VCaP (cell line): Measurements from ENCODE around the gene CDK6.

ENCODE experiments used
- H3K27ac ChIP-seq: fragments of 450-650 bp; 2 replicates; pipeline ENCODE4 v1.5.1; 2017
- CTCF ChIP-seq: fragments of 450-650 bp; conservative IDR thresholded peaks from 2 replicates; pipeline ENCODE4 v1.5.1; 2017; ENCODE audit warnings: mild to moderate bottlenecking, moderate library complexity

CDK6 gene

GRCh38 chr7:92603089-92603445, 233.3 kb downstream of the CDK6 start:
- H3K27ac ChIP-seq: no peak overlapping the region
- no peak for TF ChIP-seq CTCF

GRCh38 chr7:92602352-92603088, 233.9 kb downstream of the CDK6 start:
- no peak overlapping the region for H3K27ac ChIP-seq
- no peak for TF ChIP-seq CTCF

- no peak for TF ChIP-seq CTCF
- no peak overlapping the region for H3K27ac ChIP-seq
These were observed 237.9 kb downstream of the CDK6 start for GRCh38 chr7:92598310-92598981.

GRCh38 chr7:92595281-92595680, 241.1 kb downstream of the CDK6 start:
- no peak overlapping the region for H3K27ac ChIP-seq
- no peak for TF ChIP-seq CTCF

- TF ChIP-seq CTCF: no peak
- H3K27ac ChIP-seq: no peak overlapping the region
These were observed 241.6 kb downstream of the CDK6 start for GRCh38 chr7:92594746-92595145.

- H3K27ac ChIP-seq: peak overlapping the region; percentile 89
- TF ChIP-seq CTCF: no peak
These were observed 245.6 kb downstream of the CDK6 start for GRCh38 chr7:92590711-92591310.

GRCh38 chr7:92589056-92589455, 247.3 kb downstream of the CDK6 start:
- H3K27ac ChIP-seq: peak overlapping the region; percentile 89
- no peak for TF ChIP-seq CTCF
